ENCODE measurements around the gene C20orf144. TPM values are rescaled to one million over a fixed set of nuclear protein-coding genes. Genes with fewer than 3 reads are reported as not detected.

The C20orf144 gene
- total RNA-seq, 4 donors from 2014 or later: not detected

DNA sequence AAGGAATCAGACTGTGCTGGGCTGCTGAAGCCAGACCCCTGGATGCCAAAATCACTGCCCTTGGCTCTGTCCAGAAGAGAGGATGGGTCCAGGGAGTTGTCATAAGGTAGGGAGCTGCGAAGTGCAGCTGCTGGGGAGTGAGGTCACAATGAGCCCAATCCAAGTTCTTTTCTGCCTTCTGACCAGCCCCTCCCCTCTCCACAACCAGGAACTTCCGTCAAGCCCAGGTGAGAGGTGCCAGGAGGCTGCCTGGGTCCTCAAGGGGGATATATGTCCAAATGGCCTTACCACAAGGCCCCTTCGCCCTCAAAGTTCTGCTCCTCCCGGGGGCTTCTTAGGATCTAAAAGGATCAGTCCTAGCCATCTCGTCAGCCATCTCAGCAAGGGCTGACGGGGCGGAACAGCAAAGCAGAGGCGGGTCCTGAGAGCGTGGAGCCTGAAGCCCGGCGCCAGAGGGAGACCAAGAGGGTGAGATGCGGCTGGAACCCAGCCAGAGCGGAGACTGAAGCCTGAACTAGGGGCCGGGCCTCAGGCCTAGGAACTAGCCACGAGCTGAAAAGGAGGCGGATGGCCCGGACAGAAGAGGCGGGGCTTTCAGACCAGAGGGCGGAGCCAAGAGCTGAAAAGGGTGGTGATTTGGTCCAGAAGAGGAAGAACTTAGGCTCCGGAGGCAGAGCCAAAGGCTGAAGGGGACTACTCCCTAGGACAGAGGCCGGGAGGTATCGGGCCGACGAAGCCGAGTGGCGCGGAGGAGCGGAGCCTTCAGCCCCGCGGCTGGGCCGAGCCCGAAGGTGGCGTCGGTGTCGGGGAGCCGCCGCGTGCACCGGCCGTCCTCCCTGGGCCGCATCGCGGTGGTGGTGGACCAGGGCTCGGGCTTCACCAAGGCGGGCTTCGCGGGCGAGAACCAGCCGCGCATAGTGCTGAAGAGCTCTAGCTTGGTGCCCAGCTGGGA, 4.4 kb downstream of the C20orf144 start, which contains the start of gene ACTL10:
TSS of gene ACTL10 (plus strand) at position 651 of the 952 bp plus-strand sequence. CDS start 555 bp downstream, outside the sequence.
- peak; percentile 58 to 83 for TF ChIP-seq POLR2A (IDR thresholded peaks at IDR 0.05)
- TF ChIP-seq, protein P1, sequence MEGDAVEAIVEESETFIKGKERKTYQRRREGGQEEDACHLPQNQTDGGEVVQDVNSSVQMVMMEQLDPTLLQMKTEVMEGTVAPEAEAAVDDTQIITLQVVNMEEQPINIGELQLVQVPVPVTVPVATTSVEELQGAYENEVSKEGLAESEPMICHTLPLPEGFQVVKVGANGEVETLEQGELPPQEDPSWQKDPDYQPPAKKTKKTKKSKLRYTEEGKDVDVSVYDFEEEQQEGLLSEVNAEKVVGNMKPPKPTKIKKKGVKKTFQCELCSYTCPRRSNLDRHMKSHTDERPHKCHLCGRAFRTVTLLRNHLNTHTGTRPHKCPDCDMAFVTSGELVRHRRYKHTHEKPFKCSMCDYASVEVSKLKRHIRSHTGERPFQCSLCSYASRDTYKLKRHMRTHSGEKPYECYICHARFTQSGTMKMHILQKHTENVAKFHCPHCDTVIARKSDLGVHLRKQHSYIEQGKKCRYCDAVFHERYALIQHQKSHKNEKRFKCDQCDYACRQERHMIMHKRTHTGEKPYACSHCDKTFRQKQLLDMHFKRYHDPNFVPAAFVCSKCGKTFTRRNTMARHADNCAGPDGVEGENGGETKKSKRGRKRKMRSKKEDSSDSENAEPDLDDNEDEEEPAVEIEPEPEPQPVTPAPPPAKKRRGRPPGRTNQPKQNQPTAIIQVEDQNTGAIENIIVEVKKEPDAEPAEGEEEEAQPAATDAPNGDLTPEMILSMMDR (IDR thresholded peaks at IDR 0.05 in 4 of 5, conservative IDR thresholded peaks at IDR 0.05 in 1 of 5): peak in 1 of 5 experiments; percentile 26
- intact Hi-C loops (cut with DNase I; ENCODE audit: low total_unique reads) (loop anchor here (5.0 to 10.0 kb wide), 3 partner anchors 182 to 328 kb away; partner anchors contain the start of genes CDK5RAP1 and RALY), in situ Hi-C loops (cut with MboI; ENCODE audit: low sequenced_read_pairs in 4 of 4) (loop anchor here in 2 of 4 donors (5.0 to 10.0 kb wide), 2 partner anchors 202 to 209 kb away; no protein-coding TSS in a partner anchor)
- Histone ChIP-seq H3K36me3 (peaks cover 0 to 12% of the 10 kb centered on the region in 2 donors), H3K4me1 (peaks cover 14 to 20% of the 10 kb centered on the region in 2 donors), H3K4me3 (peak within 1 kb of the TSS; percentile 65 to 78 (median 72)), H3K9me3 (no peaks in the 10 kb centered on the region), H3K27me3 (no peaks in the 10 kb centered on the region), H3K27ac (peak within 1 kb of the TSS; percentile 63 to 83 (median 77))
- DNase-seq (peak; percentile 85 to 93), ATAC-seq (peak; percentile 75 to 89)

DNA sequence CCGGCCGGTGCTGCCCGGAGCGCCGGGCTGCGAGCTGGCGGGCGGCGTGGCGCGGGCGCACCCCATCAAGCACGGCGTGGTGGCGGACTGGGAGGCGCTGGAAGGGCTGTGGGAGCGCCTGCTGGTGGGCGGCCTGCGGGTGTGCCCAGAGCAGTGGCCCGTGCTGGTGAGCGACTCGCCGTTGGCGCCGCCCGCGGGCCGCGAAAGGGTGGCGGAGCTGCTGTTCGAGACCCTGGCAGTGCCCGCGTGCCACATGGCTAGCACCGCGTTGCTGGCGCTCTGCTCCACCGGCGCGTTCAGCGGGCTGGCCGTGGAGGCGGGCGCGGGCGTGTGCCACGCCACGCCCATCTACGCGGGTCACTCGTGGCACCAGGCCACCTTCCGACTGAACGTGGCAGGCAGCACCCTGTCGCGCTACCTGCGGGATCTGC, 5.1 kb downstream of the C20orf144 start:
- DNase-seq (peak in 1 of 2 donors; percentile 55), ATAC-seq (peak; percentile 24 to 40)
- TF ChIP-seq, protein P1 (IDR thresholded peaks at IDR 0.05 in 4 of 5, conservative IDR thresholded peaks at IDR 0.05 in 1 of 5): no peak
- TF ChIP-seq POLR2A (IDR thresholded peaks at IDR 0.05): no peak
- Histone ChIP-seq H3K4me3 (peak overlapping the region; percentile 65 to 78 (median 72)), H3K9me3 (no peaks in the 10 kb centered on the region), H3K27ac (peak overlapping the region; percentile 63 to 83 (median 77)), H3K4me1 (peaks cover 14 to 20% of the 10 kb centered on the region in 2 donors), H3K36me3 (peaks cover 0 to 15% of the 10 kb centered on the region in 2 donors), H3K27me3 (no peaks in the 10 kb centered on the region)
- intact Hi-C loops (cut with DNase I; ENCODE audit: low total_unique reads) (loop anchor here (5.0 to 10.0 kb wide), 3 partner anchors 182 to 328 kb away; partner anchors contain the start of genes CDK5RAP1 and RALY), in situ Hi-C loops (cut with MboI; ENCODE audit: low sequenced_read_pairs in 4 of 4) (loop anchor here in 2 of 4 donors (5.0 to 10.0 kb wide), 2 partner anchors 202 to 210 kb away; no protein-coding TSS in a partner anchor)

DNA sequence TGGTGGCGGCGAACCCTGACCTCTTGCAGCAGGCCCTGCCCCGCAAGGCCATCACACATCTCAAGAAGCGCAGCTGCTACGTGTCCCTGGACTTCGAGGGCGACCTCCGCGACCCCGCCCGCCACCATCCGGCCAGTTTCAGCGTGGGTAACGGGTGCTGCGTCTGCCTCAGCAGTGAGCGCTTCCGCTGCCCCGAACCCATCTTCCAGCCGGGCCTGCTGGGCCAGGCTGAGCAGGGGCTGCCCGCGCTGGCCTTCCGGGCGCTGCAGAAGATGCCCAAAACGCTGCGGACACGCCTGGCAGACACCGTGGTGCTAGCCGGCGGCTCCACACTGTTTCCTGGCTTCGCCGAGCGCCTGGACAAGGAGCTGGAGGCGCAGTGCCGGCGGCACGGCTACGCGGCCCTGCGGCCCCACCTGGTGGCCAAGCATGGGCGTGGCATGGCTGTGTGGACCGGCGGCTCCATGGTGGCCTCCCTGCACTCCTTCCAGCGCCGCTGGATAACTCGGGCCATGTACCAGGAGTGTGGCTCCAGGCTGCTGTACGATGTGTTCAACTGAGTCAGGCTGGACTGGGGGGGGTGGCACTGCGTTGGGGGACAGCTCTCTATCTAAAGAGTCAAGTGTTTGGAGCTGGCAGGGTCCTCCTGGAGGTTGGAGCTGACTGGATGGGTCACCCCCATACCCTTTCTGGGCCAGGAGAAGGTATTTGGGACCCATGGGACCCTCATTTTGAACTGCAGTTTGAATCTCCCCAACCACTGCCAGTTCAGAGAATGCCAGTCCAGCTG, 5.7 kb downstream of the C20orf144 start:
- peak overlapping the region; percentile 65 to 78 (median 72) for H3K4me3 ChIP-seq
- ATAC-seq (peak; percentile 63 to 73), DNase-seq (peak; percentile 59 to 77)
- TF ChIP-seq, protein P1 (IDR thresholded peaks at IDR 0.05 in 4 of 5, conservative IDR thresholded peaks at IDR 0.05 in 1 of 5): peak; percentile 91 to 99 (median 95)
- no peak for TF ChIP-seq POLR2A (IDR thresholded peaks at IDR 0.05)
- in situ Hi-C loops (cut with MboI; ENCODE audit: low sequenced_read_pairs in 4 of 4) (loop anchor here in 2 of 4 donors (5.0 to 10.0 kb wide), 2 partner anchors 203 to 211 kb away; no protein-coding TSS in a partner anchor), intact Hi-C loops (cut with DNase I; ENCODE audit: low total_unique reads) (loop anchor here (2.0 to 10.0 kb wide), 4 partner anchors 183 to 327 kb away; partner anchors contain the start of genes CDK5RAP1 and RALY)
- peaks cover 18 to 24% of the 10 kb centered on the region in 2 donors for H3K4me1 ChIP-seq
- no peaks in the 10 kb centered on the region for H3K27me3 ChIP-seq
- peaks cover 0 to 15% of the 10 kb centered on the region in 2 donors for H3K36me3 ChIP-seq
- H3K9me3 ChIP-seq: no peaks in the 10 kb centered on the region
- peak overlapping the region; percentile 63 to 83 (median 77) for H3K27ac ChIP-seq
